Neuron (in vitro differentiated cells): ENCODE measurements around the gene EXD3.

Experiments used
- H2AFZ ChIP-seq: one replicate; pipeline ENCODE4 v1.6.1; 2013; ENCODE audit warnings: low read depth, mild to moderate bottlenecking, inconsistent platforms, low read length, moderate library complexity
- H3K27me3 ChIP-seq: one replicate; pipeline ENCODE4 v1.6.1; 2013; ENCODE audit warnings: low read length; ENCODE audit not compliant: insufficient read depth
- H3K36me3 ChIP-seq: one replicate; pipeline ENCODE4 v1.6.1; 2013; ENCODE audit warnings: low read length; ENCODE audit not compliant: insufficient read depth
- H3K4me1 ChIP-seq: one replicate; pipeline ENCODE4 v1.6.1; 2013; ENCODE audit warnings: low read length; ENCODE audit not compliant: insufficient read depth
- H3K4me3 ChIP-seq: 2 replicates; pipeline ENCODE4 v1.5.1; 2013; ENCODE audit warnings: mild to moderate bottlenecking, low read length, moderate library complexity
- H3K9me3 ChIP-seq: one replicate; pipeline ENCODE4 v1.6.1; 2013; ENCODE audit warnings: low read length

The EXD3 gene

GRCh38 chr9:137355761-137356365, 67.1 kb downstream of the EXD3 start:
- Histone ChIP-seq H3K9me3 (peaks cover 26% of the 10 kb centered on the region), H3K4me1 (no peaks in the 10 kb centered on the region), H3K27me3 (no peaks in the 10 kb centered on the region), H2AFZ (no peak overlapping the region), H3K36me3 (no peaks in the 10 kb centered on the region), H3K4me3 (no peak overlapping the region)

GRCh38 chr9:137354845-137355760, 67.9 kb downstream of the EXD3 start:
- Histone ChIP-seq H3K9me3 (peaks cover 26% of the 10 kb centered on the region), H3K36me3 (no peaks in the 10 kb centered on the region), H3K4me3 (no peak overlapping the region), H3K27me3 (no peaks in the 10 kb centered on the region), H3K4me1 (no peaks in the 10 kb centered on the region), H2AFZ (no peak overlapping the region)

GRCh38 chr9:137354153-137354844, 68.7 kb downstream of the EXD3 start:
- Histone ChIP-seq H3K9me3 (peaks cover 26% of the 10 kb centered on the region), H3K36me3 (no peaks in the 10 kb centered on the region), H3K4me1 (no peaks in the 10 kb centered on the region), H2AFZ (no peak overlapping the region), H3K27me3 (no peaks in the 10 kb centered on the region), H3K4me3 (no peak overlapping the region)

GRCh38 chr9:137353223-137354152, 69.5 kb downstream of the EXD3 start:
- H3K4me3 ChIP-seq: no peak overlapping the region

GRCh38 chr9:137352511-137353222, 70.3 kb downstream of the EXD3 start:
- Histone ChIP-seq H3K4me3 (no peak overlapping the region), H3K9me3 (peaks cover 19% of the 10 kb centered on the region), H3K27me3 (no peaks in the 10 kb centered on the region), H2AFZ (no peak overlapping the region), H3K4me1 (no peaks in the 10 kb centered on the region), H3K36me3 (peaks cover 7% of the 10 kb centered on the region)

More at GRCh38 chr9:137353223-137354152, 69.5 kb downstream of the EXD3 start:
- Histone ChIP-seq H3K4me1 (no peaks in the 10 kb centered on the region), H3K27me3 (no peaks in the 10 kb centered on the region), H2AFZ (no peak overlapping the region), H3K36me3 (peaks cover 4% of the 10 kb centered on the region), H3K9me3 (peaks cover 26% of the 10 kb centered on the region)

- Histone ChIP-seq H3K36me3 (peaks cover 9% of the 10 kb centered on the region), H2AFZ (no peak overlapping the region), H3K9me3 (peaks cover 19% of the 10 kb centered on the region), H3K27me3 (no peaks in the 10 kb centered on the region), H3K4me3 (no peak overlapping the region), H3K4me1 (no peaks in the 10 kb centered on the region)
These were observed 71.0 kb downstream of the EXD3 start for GRCh38 chr9:137351781-137352501.

- no peak overlapping the region for H2AFZ ChIP-seq
- H3K4me1 ChIP-seq: no peaks in the 10 kb centered on the region
- H3K9me3 ChIP-seq: peaks cover 17% of the 10 kb centered on the region
These were observed 72.0 kb downstream of the EXD3 start for GRCh38 chr9:137350696-137351584.

GRCh38 chr9:137349471-137350033, 73.4 kb downstream of the EXD3 start:
- Histone ChIP-seq H3K4me3 (no peak overlapping the region), H3K36me3 (peaks cover 9% of the 10 kb centered on the region), H2AFZ (no peak overlapping the region), H3K4me1 (no peaks in the 10 kb centered on the region), H3K27me3 (no peaks in the 10 kb centered on the region), H3K9me3 (peaks cover 15% of the 10 kb centered on the region)

More at GRCh38 chr9:137350696-137351584, 72.0 kb downstream of the EXD3 start:
- Histone ChIP-seq H3K36me3 (peaks cover 9% of the 10 kb centered on the region), H3K4me3 (no peak overlapping the region), H3K27me3 (no peaks in the 10 kb centered on the region)

GRCh38 chr9:137348769-137349470, 74.0 kb downstream of the EXD3 start:
- Histone ChIP-seq H3K4me1 (no peaks in the 10 kb centered on the region), H3K4me3 (no peak overlapping the region), H3K36me3 (peaks cover 9% of the 10 kb centered on the region), H2AFZ (no peak overlapping the region), H3K9me3 (peaks cover 15% of the 10 kb centered on the region), H3K27me3 (no peaks in the 10 kb centered on the region)

- H3K36me3 ChIP-seq: peaks cover 9% of the 10 kb centered on the region
- H3K27me3 ChIP-seq: no peaks in the 10 kb centered on the region
- H3K4me3 ChIP-seq: no peak overlapping the region
- no peaks in the 10 kb centered on the region for H3K4me1 ChIP-seq
- H3K9me3 ChIP-seq: peaks cover 15% of the 10 kb centered on the region
- H2AFZ ChIP-seq: no peak overlapping the region
These were observed 75.0 kb downstream of the EXD3 start for GRCh38 chr9:137347928-137348327.
